Measurements from ENCODE around the gene METTL22.

Gene METTL22

GRCh38 chr16:8621572-8622314 is at the start of gene METTL22:
TSS of gene METTL22 (plus strand) at chr16:8621698. CDS start at chr16:8625666, 3,968 bp downstream.
- DNase-seq (ENCODE audit: low spot score) = peak; percentile 100
- no peak for TF ChIP-seq CTCF (IDR thresholded peaks at IDR 0.05; ENCODE audit: borderline replicate concordance, control extremely low read depth, extremely low read depth, insufficient read depth, missing control alignments)
- in situ Hi-C loops (cut with MboI; ENCODE audit: low sequenced_read_pairs, unreplicated experiment) = no loop called here

GRCh38 chr16:8572063-8572918 is 49.2 kb upstream of the METTL22 start:
- in situ Hi-C loops (cut with MboI; ENCODE audit: low sequenced_read_pairs, unreplicated experiment) = loop anchor here (10.0 to 25.0 kb wide), 3 partner anchors 223 to 565 kb away; partner anchors contain the start of genes PMM2 and TMEM186
- TF ChIP-seq CTCF (IDR thresholded peaks at IDR 0.05; ENCODE audit: borderline replicate concordance, control extremely low read depth, extremely low read depth, insufficient read depth, missing control alignments) = no peak
- DNase-seq (ENCODE audit: low spot score) = no peak

GRCh38 chr16:8572919-8573724 is 48.4 kb upstream of the METTL22 start:
- DNase-seq (ENCODE audit: low spot score) = peak; percentile 39
- in situ Hi-C loops (cut with MboI; ENCODE audit: low sequenced_read_pairs, unreplicated experiment) = loop anchor here (10.0 to 25.0 kb wide), 3 partner anchors 222 to 564 kb away; partner anchors contain the start of genes PMM2 and TMEM186
- peak; percentile 21 for TF ChIP-seq CTCF (IDR thresholded peaks at IDR 0.05; ENCODE audit: borderline replicate concordance, control extremely low read depth, extremely low read depth, insufficient read depth, missing control alignments)

- DNase-seq (ENCODE audit: low spot score) = no peak
- no peak for TF ChIP-seq CTCF (IDR thresholded peaks at IDR 0.05; ENCODE audit: borderline replicate concordance, control extremely low read depth, extremely low read depth, insufficient read depth, missing control alignments)
- in situ Hi-C loops (cut with MboI; ENCODE audit: low sequenced_read_pairs, unreplicated experiment) = loop anchor here (10.0 kb wide), 2 partner anchors 219 to 299 kb away; partner anchors contain the start of genes PMM2 and TMEM186
Measured at GRCh38 chr16:8575399-8575798, 46.1 kb upstream of the METTL22 start.

GRCh38 chr16:8576141-8577004 is 45.1 kb upstream of the METTL22 start:
- no peak for DNase-seq (ENCODE audit: low spot score)
- no peak for TF ChIP-seq CTCF (IDR thresholded peaks at IDR 0.05; ENCODE audit: borderline replicate concordance, control extremely low read depth, extremely low read depth, insufficient read depth, missing control alignments)
- in situ Hi-C loops (cut with MboI; ENCODE audit: low sequenced_read_pairs, unreplicated experiment) = loop anchor here (10.0 kb wide), 2 partner anchors 218 to 298 kb away; partner anchors contain the start of genes PMM2 and TMEM186

All from GM13976 (cell line).